Activated CD4-positive, alpha-beta memory T cell treated with anti-CD3 and anti-CD28 coated beads, Interleukin-2, amount 10 ng/mL, durations not matched to agents 7 days and 5 days (primary cell): ENCODE data around the gene NUDT3. TPM values are rescaled to one million over a fixed set of nuclear protein-coding genes. Genes with fewer than 3 reads are reported as not detected.

Experiments used
- CTCF ChIA-PET: fragments of 350-600 bp; sonication (Branson Sonifier 250); formaldehyde crosslinking; loops from one replicate; lab custom pipeline; 2021; ENCODE audit warnings: antibody characterized with exemption, inconsistent platforms; lab: Charles Lee
- POLR2A ChIA-PET: fragments of 350-600 bp; sonication (Branson Sonifier 250); formaldehyde crosslinking; loops from one replicate; lab custom pipeline; 2021; ENCODE audit warnings: antibody characterized with exemption; lab: Charles Lee
- DNase-seq: peaks from one replicate; pipeline ENCODE4 v3.0.0-alpha.2; 2020
- H3K27ac Mint-ChIP-seq: one replicate; pipeline ENCODE4 v1.8.0; 2021; ENCODE audit warnings: mild to moderate bottlenecking, mixed read lengths
- H3K27me3 Mint-ChIP-seq: one replicate; pipeline ENCODE4 v1.8.0; 2021; ENCODE audit warnings: mixed read lengths
- H3K36me3 Mint-ChIP-seq: one replicate; pipeline ENCODE4 v1.8.0; 2021; ENCODE audit warnings: low read depth, mixed read lengths
- H3K4me1 Mint-ChIP-seq: one replicate; pipeline ENCODE4 v1.8.0; 2021; ENCODE audit warnings: mixed read lengths
- H3K4me3 Mint-ChIP-seq: one replicate; pipeline ENCODE4 v1.8.0; 2021; ENCODE audit warnings: mild to moderate bottlenecking, mixed read lengths
- H3K9me3 Mint-ChIP-seq: one replicate; pipeline ENCODE4 v1.8.0; 2021; ENCODE audit warnings: mixed read lengths
- total RNA-seq, 2 experiments: library from RNA; stranded (reverse); gene quantifications; one replicate each; pipeline ENCODE4 v1.2.3, GENCODE V29; 2021

The NUDT3 gene
- total RNA-seq, 2 experiments from 2014 or later = 9.9 to 10.0 TPM

- H3K4me1 Mint-ChIP-seq = no peaks in the 10 kb centered on the region
- no peaks in the 10 kb centered on the region for H3K36me3 Mint-ChIP-seq
- no peak for DNase-seq
- H3K27me3 Mint-ChIP-seq = no peaks in the 10 kb centered on the region
- H3K9me3 Mint-ChIP-seq = no peaks in the 10 kb centered on the region
- no peak overlapping the region for H3K27ac Mint-ChIP-seq
- no peak overlapping the region for H3K4me3 Mint-ChIP-seq
- POLR2A ChIA-PET = no interaction called here
- CTCF ChIA-PET = interaction anchor here (0.6 kb wide), 1 partner anchor 53 kb away, joined by 4 read pairs; no protein-coding TSS in a partner anchor
Measured at GRCh38 chr6:34302929-34303328, 89.5 kb downstream of the NUDT3 start.

GRCh38 chr6:34301408-34301807 lies 91.1 kb downstream of the NUDT3 start:
- ChIA-PET POLR2A (no interaction called here), CTCF (no interaction called here)
- no peaks in the 10 kb centered on the region for H3K27me3 Mint-ChIP-seq
- no peak for DNase-seq
- H3K4me1 Mint-ChIP-seq = peaks cover 5% of the 10 kb centered on the region
- H3K9me3 Mint-ChIP-seq = no peaks in the 10 kb centered on the region
- H3K4me3 Mint-ChIP-seq = no peak overlapping the region
- no peaks in the 10 kb centered on the region for H3K36me3 Mint-ChIP-seq
- no peak overlapping the region for H3K27ac Mint-ChIP-seq

GRCh38 chr6:34300332-34300751 lies 92.1 kb downstream of the NUDT3 start:
- ChIA-PET CTCF (no interaction called here), POLR2A (no interaction called here)
- Mint-ChIP-seq H3K36me3 (no peaks in the 10 kb centered on the region), H3K27ac (no peak overlapping the region), H3K4me3 (no peak overlapping the region), H3K4me1 (peaks cover 14% of the 10 kb centered on the region), H3K9me3 (no peaks in the 10 kb centered on the region), H3K27me3 (no peaks in the 10 kb centered on the region)
- no peak for DNase-seq

GRCh38 chr6:34298941-34299340 lies 93.5 kb downstream of the NUDT3 start:
- H3K4me1 Mint-ChIP-seq = peaks cover 14% of the 10 kb centered on the region
- no peak overlapping the region for H3K27ac Mint-ChIP-seq
- peaks cover 4% of the 10 kb centered on the region for H3K36me3 Mint-ChIP-seq
- CTCF ChIA-PET = interaction anchor here (0.6 kb wide), 1 partner anchor 330 kb away, joined by 3 read pairs; no protein-coding TSS in a partner anchor
- no peak for DNase-seq
- no peaks in the 10 kb centered on the region for H3K9me3 Mint-ChIP-seq
- POLR2A ChIA-PET = no interaction called here
- H3K4me3 Mint-ChIP-seq = no peak overlapping the region
- no peaks in the 10 kb centered on the region for H3K27me3 Mint-ChIP-seq

- H3K27me3 Mint-ChIP-seq = no peaks in the 10 kb centered on the region
- peaks cover 19% of the 10 kb centered on the region for H3K36me3 Mint-ChIP-seq
- peak overlapping the region; percentile 74 for H3K27ac Mint-ChIP-seq
- H3K4me3 Mint-ChIP-seq = no peak overlapping the region
- peaks cover 14% of the 10 kb centered on the region for H3K4me1 Mint-ChIP-seq
- no peaks in the 10 kb centered on the region for H3K9me3 Mint-ChIP-seq
- DNase-seq = peak; percentile 24
- CTCF ChIA-PET = interaction anchor here (0.5 to 1.3 kb wide), 3 partner anchors 40 to 100 kb away, joined by 4 read pairs; no protein-coding TSS in a partner anchor
- POLR2A ChIA-PET = no interaction called here
Measured at GRCh38 chr6:34295721-34296120, 96.7 kb downstream of the NUDT3 start.

- ChIA-PET CTCF (no interaction called here), POLR2A (no interaction called here)
- H3K27me3 Mint-ChIP-seq = no peaks in the 10 kb centered on the region
- H3K4me3 Mint-ChIP-seq = no peak overlapping the region
- no peaks in the 10 kb centered on the region for H3K9me3 Mint-ChIP-seq
- no peak for DNase-seq
- H3K36me3 Mint-ChIP-seq = peaks cover 25% of the 10 kb centered on the region
- H3K27ac Mint-ChIP-seq = no peak overlapping the region
- H3K4me1 Mint-ChIP-seq = peaks cover 29% of the 10 kb centered on the region
Measured at GRCh38 chr6:34292954-34293353, 99.5 kb downstream of the NUDT3 start.

- ChIA-PET CTCF (interaction anchor here (0.9 to 1.0 kb wide), 2 partner anchors 17 to 40 kb away, joined by 3 to 4 read pairs; no protein-coding TSS in a partner anchor), POLR2A (interaction anchor here (1.0 kb wide), 1 partner anchor 8 kb away, joined by 3 read pairs; no protein-coding TSS in a partner anchor)
- H3K36me3 Mint-ChIP-seq = peaks cover 27% of the 10 kb centered on the region
- peaks cover 17% of the 10 kb centered on the region for H3K4me1 Mint-ChIP-seq
- H3K4me3 Mint-ChIP-seq = no peak overlapping the region
- H3K27ac Mint-ChIP-seq = peak overlapping the region; percentile 70
- H3K9me3 Mint-ChIP-seq = no peaks in the 10 kb centered on the region
- H3K27me3 Mint-ChIP-seq = no peaks in the 10 kb centered on the region
- DNase-seq = no peak
Measured at GRCh38 chr6:34289137-34289536, 103.3 kb downstream of the NUDT3 start.

GRCh38 chr6:34288581-34288980 lies 103.9 kb downstream of the NUDT3 start:
- Mint-ChIP-seq H3K9me3 (no peaks in the 10 kb centered on the region), H3K4me1 (peaks cover 17% of the 10 kb centered on the region), H3K27me3 (no peaks in the 10 kb centered on the region), H3K27ac (peak overlapping the region; percentile 70), H3K36me3 (peaks cover 31% of the 10 kb centered on the region), H3K4me3 (no peak overlapping the region)
- peak; percentile 44 for DNase-seq
- ChIA-PET CTCF (interaction anchor here (0.9 to 1.0 kb wide), 2 partner anchors 18 to 39 kb away, joined by 3 to 4 read pairs; no protein-coding TSS in a partner anchor), POLR2A (interaction anchor here (1.0 kb wide), 1 partner anchor 9 kb away, joined by 3 read pairs; no protein-coding TSS in a partner anchor)

GRCh38 chr6:34285448-34286164 lies 106.9 kb downstream of the NUDT3 start:
- Mint-ChIP-seq H3K9me3 (no peaks in the 10 kb centered on the region), H3K27me3 (no peaks in the 10 kb centered on the region), H3K27ac (no peak overlapping the region), H3K4me3 (no peak overlapping the region), H3K4me1 (peaks cover 17% of the 10 kb centered on the region), H3K36me3 (peaks cover 17% of the 10 kb centered on the region)
- DNase-seq = no peak
- POLR2A ChIA-PET = no interaction called here
- CTCF ChIA-PET = no interaction called here

- H3K4me3 Mint-ChIP-seq = no peak overlapping the region
- no peak for DNase-seq
- H3K27ac Mint-ChIP-seq = no peak overlapping the region
- H3K36me3 Mint-ChIP-seq = peaks cover 17% of the 10 kb centered on the region
- no peaks in the 10 kb centered on the region for H3K9me3 Mint-ChIP-seq
- CTCF ChIA-PET = interaction anchor here (1.5 kb wide), 1 partner anchor 35 kb away, joined by 5 read pairs; no protein-coding TSS in a partner anchor
- H3K4me1 Mint-ChIP-seq = peaks cover 16% of the 10 kb centered on the region
- POLR2A ChIA-PET = no interaction called here
- H3K27me3 Mint-ChIP-seq = no peaks in the 10 kb centered on the region
Measured at GRCh38 chr6:34284563-34285447, 107.7 kb downstream of the NUDT3 start.

- CTCF ChIA-PET = no interaction called here
- no peak for DNase-seq
- Mint-ChIP-seq H3K27ac (no peak overlapping the region), H3K27me3 (no peaks in the 10 kb centered on the region), H3K4me1 (peaks cover 6% of the 10 kb centered on the region), H3K4me3 (no peak overlapping the region), H3K9me3 (no peaks in the 10 kb centered on the region), H3K36me3 (peaks cover 9% of the 10 kb centered on the region)
- POLR2A ChIA-PET = no interaction called here
Measured at GRCh38 chr6:34281702-34282334, 110.7 kb downstream of the NUDT3 start.

GRCh38 chr6:34280216-34280615 lies 112.3 kb downstream of the NUDT3 start:
- ChIA-PET POLR2A (no interaction called here), CTCF (interaction anchor here (0.7 kb wide), 1 partner anchor 10 kb away, joined by 4 read pairs; no protein-coding TSS in a partner anchor)
- H3K4me1 Mint-ChIP-seq = peaks cover 9% of the 10 kb centered on the region
- no peak overlapping the region for H3K27ac Mint-ChIP-seq
- DNase-seq = no peak
- H3K27me3 Mint-ChIP-seq = no peaks in the 10 kb centered on the region
- H3K36me3 Mint-ChIP-seq = peaks cover 9% of the 10 kb centered on the region
- no peaks in the 10 kb centered on the region for H3K9me3 Mint-ChIP-seq
- H3K4me3 Mint-ChIP-seq = no peak overlapping the region
